Smooth muscle cell (in vitro differentiated cells): Measurements from ENCODE around the gene MAP3K7. TPM values are rescaled to one million over a fixed set of nuclear protein-coding genes. Genes with fewer than 3 reads are reported as not detected.

Experiments used
- DNase-seq: peaks from one replicate; lab custom pipeline; 2025; ENCODE audit not compliant: unreplicated experiment; lab: John Stamatoyannopoulos, UW
- H2AFZ ChIP-seq: fragments of 200-600 bp; sonication (generic); 2 replicates; pipeline ENCODE4 v1.6.0; 2016; ENCODE audit warnings: antibody characterized with exemption, low read depth, mild to moderate bottlenecking
- H3F3A ChIP-seq: fragments of 200-600 bp; sonication (generic); 2 replicates; pipeline ENCODE4 v1.6.0; 2017; ENCODE audit warnings: antibody characterized with exemption, low read depth
- H3K27ac ChIP-seq: fragments of 200-600 bp; sonication (generic); 2 replicates; pipeline ENCODE4 v1.5.1; 2016; ENCODE audit warnings: low read depth, mild to moderate bottlenecking
- H3K27me3 ChIP-seq: fragments of 200-600 bp; sonication (generic); 2 replicates; pipeline ENCODE4 v1.6.1; 2016; ENCODE audit warnings: low read depth, mild to moderate bottlenecking
- H3K36me3 ChIP-seq: fragments of 200-600 bp; sonication (generic); 2 replicates; pipeline ENCODE4 v1.5.1; 2016; ENCODE audit warnings: low read depth
- H3K4me1 ChIP-seq: fragments of 200-600 bp; sonication (generic); 2 replicates; pipeline ENCODE4 v1.5.1; 2016; ENCODE audit warnings: low read depth
- H3K4me2 ChIP-seq: fragments of 200-600 bp; sonication (generic); 2 replicates; pipeline ENCODE4 v1.6.0; 2016; ENCODE audit warnings: mild to moderate bottlenecking
- H3K4me3 ChIP-seq: fragments of 200-600 bp; sonication (generic); 2 replicates; pipeline ENCODE4 v1.5.1; 2016; ENCODE audit warnings: mild to moderate bottlenecking
- H3K79me2 ChIP-seq: fragments of 200-600 bp; sonication (generic); 2 replicates; pipeline ENCODE4 v1.6.0; 2016; ENCODE audit warnings: low read depth, mild to moderate bottlenecking
- H3K9ac ChIP-seq: fragments of 200-600 bp; sonication (generic); 2 replicates; pipeline ENCODE4 v1.6.0; 2016; ENCODE audit warnings: low read depth
- H3K9me3 ChIP-seq: fragments of 200-600 bp; sonication (generic); replicated peaks from 2 replicates; pipeline ENCODE4 v1.5.1; 2016; ENCODE audit warnings: low read depth
- H4K20me1 ChIP-seq: fragments of 200-600 bp; sonication (generic); 2 replicates; pipeline ENCODE4 v1.6.0; 2016; ENCODE audit warnings: low read depth
- WGBS: methylation state at CpG from one replicate; pipeline ENCODE4 v1.1.7; 2016; ENCODE audit warnings: low lambda C conversion rate; 5-methylcytosine and 5-hydroxymethylcytosine counted together
- polyA plus RNA-seq: library from polyadenylated mRNA; unstranded; fragments of >200 nt; fragmentation: Nextera tagmentation; extraction: Ambion mirVana; gene quantifications from 2 replicates; pipeline ENCODE4 v1.2.1, GENCODE V29; 2016
- total RNA-seq: library from RNA; depleted of rRNA; stranded (reverse); fragments of >200 nt; gene quantifications from 2 replicates; pipeline ENCODE4 v1.2.3, GENCODE V29; 2014
- TF ChIP-seq, protein P1 (sequence below): fragments of 200-600 bp; sonication (generic); IDR thresholded peaks from 2 replicates; pipeline ENCODE4 v1.5.1; 2017; ENCODE audit warnings: borderline replicate concordance, mild to moderate bottlenecking, antibody characterized with exemption; ENCODE audit not compliant: insufficient read depth, poor library complexity, severe bottlenecking

The MAP3K7 gene
- total and polyA plus RNA-seq, 2 experiments from 2014 or later, result 22.0 to 40.4 TPM

- no peak overlapping the region for H3K4me2 ChIP-seq
- WGBS, result 66% methylated on average over 2 of the region's 2 CpGs
- TF ChIP-seq, protein P1, sequence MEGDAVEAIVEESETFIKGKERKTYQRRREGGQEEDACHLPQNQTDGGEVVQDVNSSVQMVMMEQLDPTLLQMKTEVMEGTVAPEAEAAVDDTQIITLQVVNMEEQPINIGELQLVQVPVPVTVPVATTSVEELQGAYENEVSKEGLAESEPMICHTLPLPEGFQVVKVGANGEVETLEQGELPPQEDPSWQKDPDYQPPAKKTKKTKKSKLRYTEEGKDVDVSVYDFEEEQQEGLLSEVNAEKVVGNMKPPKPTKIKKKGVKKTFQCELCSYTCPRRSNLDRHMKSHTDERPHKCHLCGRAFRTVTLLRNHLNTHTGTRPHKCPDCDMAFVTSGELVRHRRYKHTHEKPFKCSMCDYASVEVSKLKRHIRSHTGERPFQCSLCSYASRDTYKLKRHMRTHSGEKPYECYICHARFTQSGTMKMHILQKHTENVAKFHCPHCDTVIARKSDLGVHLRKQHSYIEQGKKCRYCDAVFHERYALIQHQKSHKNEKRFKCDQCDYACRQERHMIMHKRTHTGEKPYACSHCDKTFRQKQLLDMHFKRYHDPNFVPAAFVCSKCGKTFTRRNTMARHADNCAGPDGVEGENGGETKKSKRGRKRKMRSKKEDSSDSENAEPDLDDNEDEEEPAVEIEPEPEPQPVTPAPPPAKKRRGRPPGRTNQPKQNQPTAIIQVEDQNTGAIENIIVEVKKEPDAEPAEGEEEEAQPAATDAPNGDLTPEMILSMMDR, result no peak
- no peak overlapping the region for H2AFZ ChIP-seq
- H3K4me3 ChIP-seq, result no peak overlapping the region
- no peaks in the 10 kb centered on the region for H3K27me3 ChIP-seq
- peaks cover 58% of the 10 kb centered on the region for H3K4me1 ChIP-seq
- no peak overlapping the region for H3K9ac ChIP-seq
- H4K20me1 ChIP-seq, result no peaks in the 10 kb centered on the region
- H3K27ac ChIP-seq, result no peak overlapping the region
- H3K9me3 ChIP-seq, result no peaks in the 10 kb centered on the region
- no peaks in the 10 kb centered on the region for H3K79me2 ChIP-seq
- no peaks in the 10 kb centered on the region for H3K36me3 ChIP-seq
- DNase-seq, result no peak
- H3F3A ChIP-seq, result peaks cover 4% of the 10 kb centered on the region
Measured at GRCh38 chr6:90493332-90493731, 93.5 kb downstream of the MAP3K7 start.

GRCh38 chr6:90492798-90493197, 94.1 kb downstream of the MAP3K7 start:
- Histone ChIP-seq H4K20me1 (no peaks in the 10 kb centered on the region), H2AFZ (no peak overlapping the region), H3K4me2 (no peak overlapping the region), H3K27me3 (no peaks in the 10 kb centered on the region), H3F3A (peaks cover 4% of the 10 kb centered on the region), H3K79me2 (no peaks in the 10 kb centered on the region), H3K27ac (no peak overlapping the region), H3K4me1 (peaks cover 64% of the 10 kb centered on the region), H3K36me3 (no peaks in the 10 kb centered on the region), H3K9me3 (no peaks in the 10 kb centered on the region), H3K4me3 (no peak overlapping the region), H3K9ac (no peak overlapping the region)
- TF ChIP-seq, protein P1, result no peak
- DNase-seq, result no peak
- 94% methylated on average over 6 of the region's 6 CpGs for WGBS

DNA sequence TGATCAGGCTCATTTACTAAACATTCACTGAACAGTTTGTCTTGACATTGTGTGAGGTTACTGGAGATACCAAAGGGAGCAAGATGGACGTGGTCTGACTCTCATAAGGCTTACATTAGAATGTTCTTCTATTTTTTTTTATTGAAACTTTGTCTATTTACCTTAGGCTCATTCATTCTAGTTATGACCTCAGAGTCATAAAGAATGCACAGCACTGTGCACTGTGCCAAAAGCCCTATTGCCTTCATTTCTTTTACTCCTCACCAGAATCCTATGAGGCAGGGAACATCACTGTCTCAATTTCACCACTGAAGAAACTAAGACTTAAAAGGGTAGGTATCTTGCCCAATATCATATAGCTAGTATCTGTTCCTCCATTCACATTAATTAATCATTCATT, 94.5 kb downstream of the MAP3K7 start:
- 93% methylated on average over 1 of the region's 1 CpG for WGBS
- peaks cover 65% of the 10 kb centered on the region for H3K4me1 ChIP-seq
- H3K9me3 ChIP-seq, result no peaks in the 10 kb centered on the region

More for the DNA sequence above, 94.5 kb downstream of the MAP3K7 start:
- H3K27me3 ChIP-seq, result no peaks in the 10 kb centered on the region
- peaks cover 4% of the 10 kb centered on the region for H3F3A ChIP-seq
- no peaks in the 10 kb centered on the region for H3K79me2 ChIP-seq
- no peak for DNase-seq
- H4K20me1 ChIP-seq, result no peaks in the 10 kb centered on the region
- H3K9ac ChIP-seq, result no peak overlapping the region
- no peaks in the 10 kb centered on the region for H3K36me3 ChIP-seq
- no peak overlapping the region for H3K4me3 ChIP-seq
- TF ChIP-seq, protein P1, result no peak
- H2AFZ ChIP-seq, result no peak overlapping the region
- H3K27ac ChIP-seq, result no peak overlapping the region
- no peak overlapping the region for H3K4me2 ChIP-seq
